Activated T-cell treated with anti-CD3 and anti-CD28 coated beads, Interleukin-2, amount 50 U/mL, for 4 hours (primary cell): ENCODE measurements around the gene YPEL3. TPM values are rescaled to one million over a fixed set of nuclear protein-coding genes. Genes with fewer than 3 reads are reported as not detected.
"Not testable (repeated sequence)": the region's sequence is repeated elsewhere in the genome, so short reads cannot be mapped to it uniquely, and the experiment has no call there.

Experiments used
- ATAC-seq, 2 donors: fragments of 200-7000 bp; cut with Tn5 transposase; one replicate each; pipeline ENCODE4 v1.10.0; 2021
- DNase-seq: peaks from one replicate; pipeline ENCODE4 v3.0.0-alpha.2; 2020
- H3K27me3 Mint-ChIP-seq: one replicate; pipeline ENCODE4 v1.8.0; 2021; ENCODE audit warnings: low read depth, mixed read lengths
- H3K36me3 Mint-ChIP-seq: one replicate; pipeline ENCODE4 v1.8.0; 2022; ENCODE audit warnings: mixed read lengths; ENCODE audit not compliant: insufficient read depth
- H3K4me1 Mint-ChIP-seq: one replicate; pipeline ENCODE4 v1.8.0; 2021; ENCODE audit warnings: low read depth, mixed read lengths
- H3K4me3 Mint-ChIP-seq: one replicate; pipeline ENCODE4 v1.8.0; 2021; ENCODE audit warnings: mild to moderate bottlenecking, moderate library complexity, mixed read lengths
- H3K9me3 Mint-ChIP-seq: one replicate; pipeline ENCODE4 v1.8.0; 2021; ENCODE audit warnings: mixed read lengths
- total RNA-seq, 3 donors: library from RNA; stranded (reverse); gene quantifications; one replicate each; pipeline ENCODE4 v1.2.1, GENCODE V29; 2021

YPEL3 gene
- total RNA-seq, 3 donors from 2014 or later = 4.4 to 7.2 (median 6.1) TPM

DNA sequence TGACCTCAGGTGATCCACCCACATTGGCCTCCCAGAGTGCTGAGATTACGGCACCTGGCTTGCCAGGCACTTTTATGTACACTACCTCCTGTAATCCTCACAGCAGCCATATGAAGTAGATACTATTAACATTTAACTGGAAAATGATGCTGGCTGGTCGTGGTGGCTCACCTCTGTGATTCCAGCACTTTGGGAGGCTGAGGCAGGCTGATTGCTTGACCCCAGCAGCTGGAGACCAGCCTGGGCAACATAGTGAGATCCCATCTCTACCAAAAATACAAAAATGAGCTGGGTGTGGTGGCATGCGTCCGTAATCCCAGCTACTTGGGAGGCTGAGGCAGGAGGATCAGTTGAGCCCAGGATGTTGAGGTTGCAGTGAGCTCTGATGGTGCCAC lies 29.0 kb upstream of the YPEL3 start:
- H3K4me1 Mint-ChIP-seq = peaks cover 13% of the 10 kb centered on the region
- no peaks in the 10 kb centered on the region for H3K27me3 Mint-ChIP-seq
- no peak overlapping the region for H3K4me3 Mint-ChIP-seq
- H3K9me3 Mint-ChIP-seq = no peaks in the 10 kb centered on the region
- no peaks in the 10 kb centered on the region for H3K36me3 Mint-ChIP-seq
- ATAC-seq (no peak), DNase-seq (no peak)

DNA sequence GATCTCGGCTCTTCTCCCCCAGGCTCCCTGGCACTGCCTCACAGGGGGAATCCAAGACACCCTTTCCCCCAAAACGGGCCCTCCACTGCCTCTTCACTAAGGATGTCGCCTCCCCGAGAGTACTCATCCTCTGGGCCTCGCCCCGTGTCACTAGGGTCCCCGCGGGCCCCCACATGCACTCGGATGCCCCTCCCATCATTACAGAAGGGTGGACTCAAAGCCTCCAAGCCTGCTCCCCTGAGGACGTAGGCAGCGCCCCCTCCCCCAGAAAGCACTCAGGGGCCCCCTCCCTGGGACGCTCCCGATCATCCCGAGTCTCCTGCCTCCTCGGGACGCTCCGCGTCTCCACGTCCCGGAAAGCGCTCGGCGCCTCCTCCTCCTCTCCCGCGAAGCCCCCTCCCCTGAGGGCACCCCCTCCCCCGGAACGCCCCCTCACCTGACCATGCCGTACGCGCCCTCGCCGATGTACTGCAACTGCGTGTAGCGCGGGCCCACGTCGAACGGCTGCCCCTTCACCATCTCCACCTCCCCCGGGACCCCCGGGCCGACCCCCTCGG lies 26.7 kb upstream of the YPEL3 start:
- H3K9me3 Mint-ChIP-seq = no peaks in the 10 kb centered on the region
- peak; percentile 9 for DNase-seq

GRCh38 chr16:30121741-30122571 lies 25.9 kb upstream of the YPEL3 start:
- no peak for DNase-seq

More for the DNA sequence above, 26.7 kb upstream of the YPEL3 start:
- Mint-ChIP-seq H3K27me3 (no peaks in the 10 kb centered on the region), H3K4me1 (peaks cover 13% of the 10 kb centered on the region), H3K4me3 (peak overlapping the region; percentile 86), H3K36me3 (no peaks in the 10 kb centered on the region)
- peak; percentile 28 to 46 for ATAC-seq

GRCh38 chr16:30120340-30121105 lies 24.5 kb upstream of the YPEL3 start:
- no peaks in the 10 kb centered on the region for H3K36me3 Mint-ChIP-seq
- no peaks in the 10 kb centered on the region for H3K27me3 Mint-ChIP-seq
- no peak for DNase-seq
- no peak for ATAC-seq
- peaks cover 13% of the 10 kb centered on the region for H3K4me1 Mint-ChIP-seq
- H3K4me3 Mint-ChIP-seq = no peak overlapping the region
- H3K9me3 Mint-ChIP-seq = no peaks in the 10 kb centered on the region

More at GRCh38 chr16:30121741-30122571, 25.9 kb upstream of the YPEL3 start:
- Mint-ChIP-seq H3K4me3 (peak overlapping the region; percentile 86), H3K36me3 (no peaks in the 10 kb centered on the region), H3K4me1 (peaks cover 13% of the 10 kb centered on the region), H3K9me3 (no peaks in the 10 kb centered on the region), H3K27me3 (no peaks in the 10 kb centered on the region)
- ATAC-seq = no peak

GRCh38 chr16:30119428-30119827 lies 23.4 kb upstream of the YPEL3 start:
- Mint-ChIP-seq H3K4me1 (peaks cover 23% of the 10 kb centered on the region), H3K4me3 (no peak overlapping the region), H3K9me3 (no peaks in the 10 kb centered on the region)

GRCh38 chr16:30117768-30118167 lies 21.8 kb upstream of the YPEL3 start:
- Mint-ChIP-seq H3K4me1 (peaks cover 28% of the 10 kb centered on the region), H3K4me3 (no peak overlapping the region), H3K27me3 (no peaks in the 10 kb centered on the region), H3K36me3 (no peaks in the 10 kb centered on the region), H3K9me3 (no peaks in the 10 kb centered on the region)
- DNase-seq (no peak), ATAC-seq (no peak)

More at GRCh38 chr16:30119428-30119827, 23.4 kb upstream of the YPEL3 start:
- Mint-ChIP-seq H3K27me3 (no peaks in the 10 kb centered on the region), H3K36me3 (no peaks in the 10 kb centered on the region)
- DNase-seq (no peak), ATAC-seq (no peak)

DNA sequence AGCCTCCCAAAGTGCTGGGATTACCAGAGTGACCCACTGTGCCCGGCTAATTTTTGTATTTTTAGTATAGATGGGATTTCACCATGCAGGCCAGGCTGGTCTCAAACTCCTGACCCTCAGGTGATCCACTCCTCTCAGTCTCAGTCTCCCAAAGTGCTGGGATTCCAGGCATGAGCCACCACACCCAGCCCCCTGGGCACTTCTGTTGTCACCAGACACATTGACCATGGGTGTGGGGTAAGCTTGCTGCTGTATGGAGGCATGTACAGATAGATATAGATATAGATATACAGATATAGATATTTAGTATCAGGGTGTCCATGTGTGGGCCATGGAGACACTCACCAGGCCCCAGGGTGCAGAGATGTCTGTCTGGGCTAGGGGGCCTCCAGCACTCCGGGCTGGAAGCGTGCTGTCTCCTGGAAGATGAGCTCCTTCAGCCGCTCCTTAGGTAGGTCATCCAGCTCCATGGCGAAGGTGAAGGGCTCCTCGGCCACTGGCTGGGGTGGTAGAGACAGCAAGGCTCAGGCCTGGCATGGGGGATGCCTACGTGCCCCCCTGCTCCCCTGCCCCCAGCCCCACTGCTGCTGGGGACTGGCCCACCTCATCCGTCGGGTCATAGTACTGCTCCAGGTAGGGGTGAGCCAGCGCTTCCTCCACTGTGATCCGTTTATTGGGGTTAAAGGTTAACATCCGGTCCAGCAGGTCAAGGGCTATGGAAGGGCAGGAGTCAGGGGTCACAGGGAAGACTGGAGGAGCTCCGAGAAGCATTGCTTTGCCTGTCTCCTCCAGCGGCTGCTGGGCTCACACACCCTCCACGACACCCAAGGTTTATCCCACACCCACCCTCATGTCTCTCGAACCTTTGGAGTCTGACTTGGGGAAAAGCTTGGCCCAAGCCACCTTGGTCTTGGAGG lies 20.5 kb upstream of the YPEL3 start:
- Mint-ChIP-seq H3K9me3 (no peaks in the 10 kb centered on the region), H3K27me3 (no peaks in the 10 kb centered on the region), H3K4me3 (no peak overlapping the region), H3K36me3 (no peaks in the 10 kb centered on the region), H3K4me1 (peaks cover 20% of the 10 kb centered on the region)
- ATAC-seq = no peak
- no peak for DNase-seq

DNA sequence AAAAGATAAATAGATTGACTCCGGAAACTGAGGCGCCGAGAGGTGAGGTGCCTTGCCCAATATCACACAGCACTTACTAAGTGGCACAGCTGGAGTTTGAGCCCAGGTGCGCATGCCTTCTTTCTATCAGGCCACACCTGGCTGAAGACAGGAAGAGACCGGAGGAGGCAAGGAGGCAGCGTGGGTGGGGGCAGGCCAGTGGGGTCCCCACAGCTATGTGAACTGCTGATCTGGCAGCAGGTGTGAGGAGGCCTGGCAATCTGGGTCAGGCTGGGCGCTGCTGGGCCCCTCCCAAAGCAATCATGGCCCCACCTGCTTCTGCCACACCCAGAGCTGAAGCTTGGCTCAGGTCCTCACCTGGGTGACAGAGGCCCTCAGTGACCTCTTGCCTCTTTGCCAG lies 19.2 kb upstream of the YPEL3 start:
- H3K9me3 Mint-ChIP-seq = no peaks in the 10 kb centered on the region
- DNase-seq (no peak), ATAC-seq (peak; percentile 16 to 31)
- peaks cover 2% of the 10 kb centered on the region for H3K36me3 Mint-ChIP-seq
- peaks cover 16% of the 10 kb centered on the region for H3K4me1 Mint-ChIP-seq
- no peak overlapping the region for H3K4me3 Mint-ChIP-seq
- no peaks in the 10 kb centered on the region for H3K27me3 Mint-ChIP-seq

DNA sequence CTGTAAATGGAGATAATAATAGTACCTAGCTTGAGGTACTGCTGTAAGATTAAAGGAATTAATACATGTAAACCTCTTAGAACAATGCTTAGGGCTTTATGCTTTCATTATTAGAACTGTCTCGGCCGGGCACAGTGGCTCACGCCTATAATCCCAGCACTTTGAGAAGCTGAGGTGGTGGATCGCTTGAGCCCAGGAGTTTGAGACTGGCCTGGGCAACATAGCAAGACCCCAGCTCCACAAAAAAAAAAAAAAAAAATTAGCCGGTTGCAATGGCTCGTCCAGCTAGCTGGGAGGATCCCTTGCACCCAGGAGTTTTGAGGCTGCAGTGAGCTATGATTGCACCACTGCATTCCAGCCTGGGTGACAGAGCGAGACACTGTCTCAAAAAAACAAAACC lies 18.8 kb upstream of the YPEL3 start:
- peaks cover 16% of the 10 kb centered on the region for H3K4me1 Mint-ChIP-seq
- H3K27me3 Mint-ChIP-seq, H3K9me3 Mint-ChIP-seq, DNase-seq, ATAC-seq, H3K4me3 Mint-ChIP-seq, H3K36me3 Mint-ChIP-seq: not testable (repeated sequence)

- peaks cover 2% of the 10 kb centered on the region for H3K36me3 Mint-ChIP-seq
- no peaks in the 10 kb centered on the region for H3K27me3 Mint-ChIP-seq
- no peaks in the 10 kb centered on the region for H3K9me3 Mint-ChIP-seq
- no peak overlapping the region for H3K4me3 Mint-ChIP-seq
- ATAC-seq (no peak), DNase-seq (no peak)
- H3K4me1 Mint-ChIP-seq = peaks cover 16% of the 10 kb centered on the region
Measured at GRCh38 chr16:30114411-30114810, 18.4 kb upstream of the YPEL3 start.

DNA sequence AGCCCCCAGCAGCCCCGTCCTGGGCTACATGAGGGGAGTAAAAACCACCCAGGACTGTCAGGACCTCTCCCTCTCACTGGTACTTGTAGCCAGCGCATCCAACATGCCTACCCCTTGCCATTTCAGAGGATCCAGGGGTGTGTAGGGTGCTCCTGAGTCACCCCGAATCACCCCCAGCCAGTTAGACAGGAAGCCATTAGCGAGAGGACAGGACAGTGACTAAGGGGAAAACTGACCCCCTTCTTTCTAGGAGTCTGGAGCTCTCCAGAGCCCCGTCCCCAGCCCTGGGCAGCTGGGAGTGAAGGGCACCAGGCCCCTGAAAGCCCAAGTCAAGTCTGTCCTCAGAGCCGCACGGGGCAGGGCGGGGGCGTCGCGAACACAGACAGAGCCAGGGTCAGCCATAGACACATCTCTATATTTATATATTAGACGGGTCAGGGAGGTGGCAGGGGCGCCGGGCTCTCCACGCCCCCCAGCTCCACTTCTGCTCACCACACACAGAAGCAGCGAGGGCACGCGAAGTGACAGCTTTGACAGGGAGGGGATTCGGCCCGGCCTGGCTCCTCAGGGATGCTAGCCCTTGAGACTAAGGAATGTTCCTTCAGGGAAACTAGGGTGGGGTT lies 17.8 kb upstream of the YPEL3 start:
- Mint-ChIP-seq H3K4me1 (peaks cover 16% of the 10 kb centered on the region), H3K27me3 (no peaks in the 10 kb centered on the region), H3K36me3 (peaks cover 2% of the 10 kb centered on the region), H3K9me3 (no peaks in the 10 kb centered on the region), H3K4me3 (no peak overlapping the region)
- no peak for DNase-seq
- ATAC-seq = no peak

DNA sequence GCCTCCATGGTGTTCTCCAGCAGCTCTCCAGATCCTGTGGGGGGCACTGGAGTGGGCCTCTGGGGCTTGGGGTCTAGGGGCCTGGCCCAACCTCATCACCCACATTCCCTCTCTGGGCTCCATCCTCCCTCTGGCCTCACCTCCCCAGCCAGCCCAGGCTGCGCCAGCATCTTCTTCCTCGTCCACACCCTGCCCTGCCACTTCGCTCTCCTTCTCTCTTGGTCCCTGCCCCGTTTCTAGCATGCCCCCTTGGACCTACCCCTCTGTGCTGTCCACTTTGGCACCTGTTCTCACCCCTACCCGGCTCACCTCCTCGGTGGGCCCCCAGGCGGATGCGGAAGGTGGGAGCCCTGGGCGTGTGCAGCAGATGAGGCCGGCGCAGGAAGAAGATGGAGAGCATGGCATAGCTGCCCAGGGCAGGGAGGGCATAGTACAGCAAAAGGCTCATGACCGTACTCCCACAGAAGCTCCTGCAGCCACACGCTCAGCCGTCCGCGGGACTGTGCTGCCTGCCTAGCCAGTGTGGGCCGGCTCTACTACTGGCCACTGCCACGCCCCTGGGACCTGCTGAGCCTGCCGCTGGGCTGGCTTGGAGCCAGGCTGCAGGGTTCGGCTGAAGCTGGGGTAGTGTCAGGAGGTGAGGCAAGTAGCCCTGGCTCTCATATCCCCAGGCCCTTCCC lies 17.2 kb upstream of the YPEL3 start, which contains the start of gene GDPD3:
Gene GDPD3, minus strand, starts transcription at position 507 of the 680 bp plus-strand sequence. Its CDS starts 59 bp downstream, at position 448.
- Mint-ChIP-seq H3K27me3 (no peaks in the 10 kb centered on the region), H3K4me3 (no peak within 1 kb of the TSS), H3K4me1 (peaks cover 16% of the 10 kb centered on the region), H3K9me3 (no peaks in the 10 kb centered on the region), H3K36me3 (peaks cover 2% of the 10 kb centered on the region)
- ATAC-seq (no peak), DNase-seq (no peak)
